HG03342 (cell line): ENCODE measurements around the gene MLYCD.

Source experiments
- ATAC-seq: cut with Tn5 transposase; IDR thresholded peaks from one replicate; pipeline ENCODE4 v1.9.1; 2021; ENCODE audit warnings: mild to moderate bottlenecking, moderate library complexity; ENCODE audit not compliant: unreplicated experiment

Gene MLYCD

GRCh38 chr16:83898463-83899271 lies at the start of gene MLYCD:
MLYCD (plus strand) TSS chr16:83899115; CDS start chr16:83899145, 30 bp downstream.
- peak; percentile 92 for ATAC-seq

GRCh38 chr16:83849421-83849820 lies 49.5 kb upstream of the MLYCD start:
- no peak for ATAC-seq

- ATAC-seq, result no peak
Measured at GRCh38 chr16:83850947-83851346, 48.0 kb upstream of the MLYCD start.

- ATAC-seq, result no peak
Measured at GRCh38 chr16:83851473-83851872, 47.4 kb upstream of the MLYCD start.

- no peak for ATAC-seq
Measured at GRCh38 chr16:83852774-83853173, 46.1 kb upstream of the MLYCD start.

GRCh38 chr16:83853834-83854233 lies 45.1 kb upstream of the MLYCD start:
- ATAC-seq, result no peak

- no peak for ATAC-seq
Measured at GRCh38 chr16:83854420-83854819, 44.5 kb upstream of the MLYCD start.

- ATAC-seq, result no peak
Measured at GRCh38 chr16:83856792-83857191, 42.1 kb upstream of the MLYCD start.

- ATAC-seq, result no peak
Measured at GRCh38 chr16:83859265-83859664, 39.6 kb upstream of the MLYCD start.

GRCh38 chr16:83862661-83863060 lies 36.3 kb upstream of the MLYCD start:
- ATAC-seq, result no peak

- no peak for ATAC-seq
Measured at GRCh38 chr16:83863682-83864081, 35.2 kb upstream of the MLYCD start.

GRCh38 chr16:83870830-83871229 lies 28.1 kb upstream of the MLYCD start:
- ATAC-seq, result no peak

- ATAC-seq, result no peak
Measured at GRCh38 chr16:83878838-83879237, 20.1 kb upstream of the MLYCD start.

GRCh38 chr16:83882163-83882885 lies 16.6 kb upstream of the MLYCD start:
- no peak for ATAC-seq

- no peak for ATAC-seq
Measured at GRCh38 chr16:83886199-83886971, 12.5 kb upstream of the MLYCD start.

- ATAC-seq, result no peak
Measured at GRCh38 chr16:83887080-83887479, 11.8 kb upstream of the MLYCD start.

GRCh38 chr16:83887564-83887963 lies 11.4 kb upstream of the MLYCD start:
- no peak for ATAC-seq

GRCh38 chr16:83888672-83889044 lies 10.3 kb upstream of the MLYCD start:
- ATAC-seq, result no peak

GRCh38 chr16:83890359-83890758 lies 8.6 kb upstream of the MLYCD start:
- ATAC-seq, result no peak

- ATAC-seq, result no peak
Measured at GRCh38 chr16:83891742-83892141, 7.2 kb upstream of the MLYCD start.

GRCh38 chr16:83895243-83895642 lies 3.7 kb upstream of the MLYCD start:
- ATAC-seq, result no peak

- no peak for ATAC-seq
Measured at GRCh38 chr16:83895942-83896341, 3.0 kb upstream of the MLYCD start.
